ENCODE data around the gene RHAG.

DNA sequence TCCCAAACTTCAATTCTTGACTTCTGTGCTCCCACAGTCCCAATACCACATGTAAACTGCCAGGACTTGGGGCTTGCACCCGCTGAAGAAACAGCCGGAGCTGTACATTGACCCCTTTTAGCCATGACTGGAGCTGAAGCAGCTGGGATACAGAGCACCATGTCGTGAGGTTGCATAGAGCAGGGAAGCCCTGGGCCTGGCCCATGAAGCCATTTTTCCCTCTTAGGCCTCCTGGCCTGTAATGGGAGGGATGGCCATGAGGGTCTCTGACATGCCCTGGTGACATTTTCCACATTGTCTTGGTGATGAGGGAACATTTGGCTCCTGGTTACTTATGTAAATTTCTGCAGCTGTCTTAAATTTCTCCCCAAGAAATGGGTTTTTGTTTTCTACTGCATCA is 9.8 kb downstream of the RHAG start:
- TF ChIP-seq, protein P1, sequence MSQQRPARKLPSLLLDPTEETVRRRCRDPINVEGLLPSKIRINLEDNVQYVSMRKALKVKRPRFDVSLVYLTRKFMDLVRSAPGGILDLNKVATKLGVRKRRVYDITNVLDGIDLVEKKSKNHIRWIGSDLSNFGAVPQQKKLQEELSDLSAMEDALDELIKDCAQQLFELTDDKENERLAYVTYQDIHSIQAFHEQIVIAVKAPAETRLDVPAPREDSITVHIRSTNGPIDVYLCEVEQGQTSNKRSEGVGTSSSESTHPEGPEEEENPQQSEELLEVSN (IDR thresholded peaks at IDR 0.05), result no peak
- TF ChIP-seq, protein P2, sequence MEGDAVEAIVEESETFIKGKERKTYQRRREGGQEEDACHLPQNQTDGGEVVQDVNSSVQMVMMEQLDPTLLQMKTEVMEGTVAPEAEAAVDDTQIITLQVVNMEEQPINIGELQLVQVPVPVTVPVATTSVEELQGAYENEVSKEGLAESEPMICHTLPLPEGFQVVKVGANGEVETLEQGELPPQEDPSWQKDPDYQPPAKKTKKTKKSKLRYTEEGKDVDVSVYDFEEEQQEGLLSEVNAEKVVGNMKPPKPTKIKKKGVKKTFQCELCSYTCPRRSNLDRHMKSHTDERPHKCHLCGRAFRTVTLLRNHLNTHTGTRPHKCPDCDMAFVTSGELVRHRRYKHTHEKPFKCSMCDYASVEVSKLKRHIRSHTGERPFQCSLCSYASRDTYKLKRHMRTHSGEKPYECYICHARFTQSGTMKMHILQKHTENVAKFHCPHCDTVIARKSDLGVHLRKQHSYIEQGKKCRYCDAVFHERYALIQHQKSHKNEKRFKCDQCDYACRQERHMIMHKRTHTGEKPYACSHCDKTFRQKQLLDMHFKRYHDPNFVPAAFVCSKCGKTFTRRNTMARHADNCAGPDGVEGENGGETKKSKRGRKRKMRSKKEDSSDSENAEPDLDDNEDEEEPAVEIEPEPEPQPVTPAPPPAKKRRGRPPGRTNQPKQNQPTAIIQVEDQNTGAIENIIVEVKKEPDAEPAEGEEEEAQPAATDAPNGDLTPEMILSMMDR (IDR thresholded peaks at IDR 0.05; ENCODE audit: control extremely low read depth in 1 of 3, insufficient read depth in 1 of 3, low read depth in 1 of 3, low read length in 3 of 3), result no peak
- no peak for TF ChIP-seq TAF1 (IDR thresholded peaks at IDR 0.05; ENCODE audit: low read depth, low read length)
